Fibroblast of lung (primary cell): ENCODE measurements around the gene RNF224. TPM values are rescaled to one million over a fixed set of nuclear protein-coding genes. Genes with fewer than 3 reads are reported as not detected.

ENCODE experiments used
- DNase-seq, 2 donors: peaks; one replicate each; pipeline versions ENCODE4 v3.0.0 to v3.0.0-alpha.2; 2010; ENCODE audit warnings: low read depth in 2 of 2
- H2AFZ ChIP-seq: 2 replicates; pipeline ENCODE4 v1.5.1; 2012; ENCODE audit warnings: low read length, control low read depth, inconsistent platforms
- H3K27ac ChIP-seq: 2 replicates; pipeline ENCODE4 v1.5.1; 2011; ENCODE audit warnings: low read length, control low read depth; ENCODE audit not compliant: insufficient read depth
- H3K27me3 ChIP-seq: 2 replicates; pipeline ENCODE4 v1.5.1; 2011; ENCODE audit warnings: mild to moderate bottlenecking, low read length; ENCODE audit not compliant: control insufficient read depth, insufficient read depth
- H3K36me3 ChIP-seq: 2 replicates; pipeline ENCODE4 v1.5.1; 2011; ENCODE audit warnings: low read length; ENCODE audit not compliant: control insufficient read depth, insufficient read depth
- H3K4me1 ChIP-seq: 2 replicates; pipeline ENCODE4 v1.5.1; 2011; ENCODE audit warnings: low read length; ENCODE audit not compliant: control insufficient read depth, insufficient read depth; ENCODE audit errors: extremely low read depth
- H3K4me2 ChIP-seq: 2 replicates; pipeline ENCODE4 v1.5.1; 2011; ENCODE audit warnings: low read length, control low read depth; ENCODE audit not compliant: insufficient read depth; ENCODE audit errors: extremely low read depth
- H3K4me3 ChIP-seq, 4 experiments: fragments of 200-600 bp in 1 of 4; sonication (generic) in 1 of 4; replicated peaks in 1 of 4; 2 replicates each; pipeline ENCODE4 v1.5.1; 2011 to 2016; ENCODE audit warnings: low read length in 4 of 4, low read depth in 3 of 4, mild to moderate bottlenecking in 3 of 4, control low read depth in 2 of 4, inconsistent platforms in 1 of 4, mixed read lengths in 1 of 4; ENCODE audit not compliant: insufficient read depth in 1 of 4; ENCODE audit errors: control extremely low read depth in 1 of 4
- H3K79me2 ChIP-seq: 2 replicates; pipeline ENCODE4 v1.5.1; 2012; ENCODE audit warnings: mild to moderate bottlenecking, low read length, inconsistent platforms; ENCODE audit not compliant: control insufficient read depth, insufficient read depth
- H3K9ac ChIP-seq: 2 replicates; pipeline ENCODE4 v1.5.1; 2011; ENCODE audit warnings: mild to moderate bottlenecking, low read length, control low read depth; ENCODE audit not compliant: insufficient read depth
- H3K9me3 ChIP-seq: 2 replicates; pipeline ENCODE4 v1.5.1; 2012; ENCODE audit warnings: low read depth, low read length; ENCODE audit not compliant: control insufficient read depth, insufficient read depth
- H4K20me1 ChIP-seq: 2 replicates; pipeline ENCODE4 v1.5.1; 2011; ENCODE audit warnings: low read length; ENCODE audit not compliant: control insufficient read depth, insufficient read depth; ENCODE audit errors: extremely low read depth
- EZH2 ChIP-seq: IDR thresholded peaks from 2 replicates; pipeline ENCODE4 v1.5.1; 2012; ENCODE audit warnings: low read length, control low read depth, mild to moderate bottlenecking; ENCODE audit errors: missing control alignments
- polyA plus RNA-seq, 2 donors: library from polyadenylated mRNA; depleted of rRNA in 1 of 2; stranded (reverse) in 1 of 2; unstranded in 1 of 2; fragments of >200 nt; gene quantifications; 2 replicates each; pipeline ENCODE4 v1.2.1, GENCODE V29; 2011 to 2012; ENCODE audit warnings: missing spikeins in 1 of 2
- total RNA-seq: library from RNA; depleted of rRNA; stranded (reverse); fragments of >200 nt; gene quantifications from 2 replicates; pipeline ENCODE4 v1.2.1, GENCODE V29; 2014
- TF ChIP-seq, protein P1 (sequence below), 2 donors: IDR thresholded peaks in 1 of 2; conservative IDR thresholded peaks in 1 of 2; 1 replicate in 1 of 2; 2 replicates in 1 of 2; pipeline ENCODE4 v1.5.1; 2011 to 2012; ENCODE audit warnings: low read length in 2 of 2, control low read depth in 1 of 2, inconsistent platforms in 1 of 2, low read depth in 1 of 2, mild to moderate bottlenecking in 1 of 2

The RNF224 gene
- total and polyA plus RNA-seq, 2 donors (not counting 1 experiment from before 2014, with no cell fraction given) = under 0.01 TPM; not detected in 1

DNA sequence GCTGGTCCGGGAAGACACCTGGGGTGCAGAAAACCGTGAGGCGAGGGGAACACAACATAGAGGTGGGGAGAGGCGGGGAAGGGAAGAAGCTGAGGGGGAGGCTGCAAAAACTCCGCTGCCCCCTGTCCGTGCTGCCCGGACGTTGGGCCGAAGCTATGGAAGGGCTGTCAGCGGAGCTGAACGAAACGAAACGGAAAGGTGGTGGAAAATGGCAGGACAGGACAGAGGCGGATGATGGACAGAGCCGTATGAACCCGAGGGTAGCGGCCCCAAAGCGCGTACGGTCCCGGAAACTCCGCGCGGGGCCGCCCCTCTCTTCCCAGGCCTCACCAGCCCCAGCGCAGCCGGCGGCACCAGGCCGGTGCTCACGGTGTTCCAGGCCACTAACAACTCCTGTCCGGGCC, 39.2 kb upstream of the RNF224 start:
- Histone ChIP-seq H3K4me3 (peak overlapping the region; percentile 77 to 97 (median 96)), H4K20me1 (no peaks in the 10 kb centered on the region), H3K9ac (peak overlapping the region; percentile 93), H3K4me1 (peaks cover 19% of the 10 kb centered on the region), H3K36me3 (peaks cover 31% of the 10 kb centered on the region), H3K27ac (peak overlapping the region; percentile 92), H3K4me2 (peak overlapping the region; percentile 81), H3K9me3 (no peaks in the 10 kb centered on the region), H3K79me2 (peaks cover 36% of the 10 kb centered on the region), H2AFZ (peak overlapping the region; percentile 55), H3K27me3 (no peaks in the 10 kb centered on the region)
- no peak for TF ChIP-seq EZH2
- TF ChIP-seq, protein P1, sequence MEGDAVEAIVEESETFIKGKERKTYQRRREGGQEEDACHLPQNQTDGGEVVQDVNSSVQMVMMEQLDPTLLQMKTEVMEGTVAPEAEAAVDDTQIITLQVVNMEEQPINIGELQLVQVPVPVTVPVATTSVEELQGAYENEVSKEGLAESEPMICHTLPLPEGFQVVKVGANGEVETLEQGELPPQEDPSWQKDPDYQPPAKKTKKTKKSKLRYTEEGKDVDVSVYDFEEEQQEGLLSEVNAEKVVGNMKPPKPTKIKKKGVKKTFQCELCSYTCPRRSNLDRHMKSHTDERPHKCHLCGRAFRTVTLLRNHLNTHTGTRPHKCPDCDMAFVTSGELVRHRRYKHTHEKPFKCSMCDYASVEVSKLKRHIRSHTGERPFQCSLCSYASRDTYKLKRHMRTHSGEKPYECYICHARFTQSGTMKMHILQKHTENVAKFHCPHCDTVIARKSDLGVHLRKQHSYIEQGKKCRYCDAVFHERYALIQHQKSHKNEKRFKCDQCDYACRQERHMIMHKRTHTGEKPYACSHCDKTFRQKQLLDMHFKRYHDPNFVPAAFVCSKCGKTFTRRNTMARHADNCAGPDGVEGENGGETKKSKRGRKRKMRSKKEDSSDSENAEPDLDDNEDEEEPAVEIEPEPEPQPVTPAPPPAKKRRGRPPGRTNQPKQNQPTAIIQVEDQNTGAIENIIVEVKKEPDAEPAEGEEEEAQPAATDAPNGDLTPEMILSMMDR (conservative IDR thresholded peaks at IDR 0.05 in 1 of 2, IDR thresholded peaks at IDR 0.05 in 1 of 2; ENCODE audit: low read depth in 1 of 2, low read length in 2 of 2) = no peak
- no peak for DNase-seq

DNA sequence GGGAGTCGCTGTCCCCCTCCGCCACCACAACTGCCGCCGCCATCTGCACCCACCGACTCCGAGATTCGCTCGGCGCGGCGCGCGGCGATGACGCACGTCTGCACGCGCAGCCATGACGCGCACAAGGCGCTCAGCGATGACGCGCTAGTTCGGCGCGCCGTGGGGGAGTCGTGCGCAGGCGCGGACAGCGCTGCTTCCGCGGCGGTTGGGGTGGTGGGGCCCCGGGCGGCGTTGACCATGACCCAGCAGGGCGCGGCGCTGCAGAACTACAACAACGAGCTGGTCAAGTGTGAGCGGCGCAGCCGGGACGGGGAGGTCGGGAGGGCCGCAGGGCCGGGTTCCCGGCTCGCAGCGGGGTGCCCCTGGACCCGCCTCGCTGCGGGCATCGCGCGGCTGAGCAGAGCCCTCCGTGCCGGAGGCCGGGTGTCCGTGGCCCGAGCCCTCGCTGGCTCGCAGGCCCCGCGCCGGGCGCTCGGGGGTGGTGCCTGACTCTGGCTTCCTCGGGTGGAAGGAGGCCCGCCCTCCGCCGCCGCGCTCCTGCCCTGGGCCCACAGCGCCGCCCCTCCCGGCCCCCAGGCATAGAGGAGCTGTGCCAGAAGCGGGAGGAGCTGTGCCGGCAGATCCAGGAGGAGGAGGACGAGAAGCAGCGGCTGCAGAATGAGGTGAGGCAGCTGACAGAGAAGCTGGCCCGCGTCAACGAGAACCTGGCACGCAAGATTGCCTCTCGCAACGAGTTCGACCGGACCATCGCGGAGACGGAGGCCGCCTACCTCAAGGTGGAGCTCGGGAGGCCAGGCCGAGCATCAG, 38.6 kb upstream of the RNF224 start, which contains the start of the genes ANAPC2 and SSNA1:
TSS of gene ANAPC2 (minus strand) at position 71 of the 807 bp plus-strand sequence. CDS start at position 43, 28 bp downstream.
TSS of gene SSNA1 (plus strand) at position 187 of the 807 bp plus-strand sequence. CDS start at position 238, 51 bp downstream.
- Histone ChIP-seq H3K9ac (peak within 1 kb of the TSS; percentile 93), H3K9me3 (no peaks in the 10 kb centered on the region), H3K36me3 (peaks cover 26% of the 10 kb centered on the region), H3K79me2 (peaks cover 36% of the 10 kb centered on the region), H3K4me3 (peak within 1 kb of the TSS; percentile 77 to 97 (median 96)), H4K20me1 (no peaks in the 10 kb centered on the region), H3K4me2 (peak within 1 kb of the TSS; percentile 92), H3K27me3 (no peaks in the 10 kb centered on the region), H3K27ac (peak within 1 kb of the TSS; percentile 92), H2AFZ (peak within 1 kb of the TSS; percentile 55), H3K4me1 (peaks cover 19% of the 10 kb centered on the region)
- DNase-seq = peak; percentile 87 to 95
- TF ChIP-seq, protein P1 (conservative IDR thresholded peaks at IDR 0.05 in 1 of 2, IDR thresholded peaks at IDR 0.05 in 1 of 2; ENCODE audit: low read depth in 1 of 2, low read length in 2 of 2) = peak; percentile 49 to 50
- no peak for TF ChIP-seq EZH2
